Uterus (tissue), 4 donors: ENCODE measurements around the gene ENC1. TPM values are rescaled to one million over a fixed set of nuclear protein-coding genes. Genes with fewer than 3 reads are reported as not detected.

ENCODE experiments used
- DNase-seq, 2 donors: peaks; one replicate each; pipeline ENCODE4 v3.0.0-alpha.2; 2019 to 2020
- H3K27ac ChIP-seq, 2 donors: fragments of 200-600 bp; sonication (generic); 1 replicate in 1 of 2; 2 replicates in 1 of 2; pipeline ENCODE4 v1.5.1; 2016 to 2018
- H3K27me3 ChIP-seq, 2 donors: fragments of 200-600 bp; sonication (generic); one replicate each; pipeline ENCODE4 v1.5.1; 2018 to 2019; ENCODE audit warnings: control low read depth in 1 of 2
- H3K36me3 ChIP-seq, 2 donors: fragments of 200-600 bp; sonication (generic); one replicate each; pipeline ENCODE4 v1.5.1; 2019; ENCODE audit warnings: control low read depth in 1 of 2
- H3K4me1 ChIP-seq, 2 donors: fragments of 200-600 bp; sonication (generic); one replicate each; pipeline ENCODE4 v1.5.1; 2018 to 2019; ENCODE audit warnings: control low read depth in 1 of 2
- H3K4me3 ChIP-seq, 2 donors: fragments of 200-600 bp; sonication (generic); 1 replicate in 1 of 2; 2 replicates in 1 of 2; pipeline ENCODE4 v1.5.1; 2018 to 2019; ENCODE audit warnings: mild to moderate bottlenecking in 1 of 2
- H3K9me3 ChIP-seq, 2 donors: fragments of 200-600 bp; sonication (generic); one replicate each; pipeline ENCODE4 v1.5.1; 2019; ENCODE audit warnings: control low read depth in 1 of 2
- CTCF ChIP-seq, 4 experiments: fragments of 200-600 bp in 2 of 4; fragments of 450-650 bp in 2 of 4; sonication (generic) in 2 of 4; IDR thresholded peaks; one replicate each; pipeline ENCODE4 v1.5.1; 2016 to 2019; ENCODE audit warnings: antibody characterized with exemption in 4 of 4, mild to moderate bottlenecking in 2 of 4, moderate library complexity in 1 of 4
- POLR2A ChIP-seq, 2 donors: fragments of 450-650 bp; IDR thresholded peaks; one replicate each; pipeline ENCODE4 v1.6.1; 2016; ENCODE audit warnings: antibody characterized with exemption in 2 of 2, mild to moderate bottlenecking in 1 of 2, moderate library complexity in 1 of 2
- intact Hi-C: fragments of 100-400 bp; cut with DNase I; formaldehyde crosslinking; loops from one replicate; pipeline ENCODE4 v1.15.1; 2023; ENCODE audit warnings: low total_unique reads
- total RNA-seq, 4 donors: library from RNA; depleted of rRNA in 3 of 4; stranded (reverse); fragments of >200 nt in 3 of 4; gene quantifications; one replicate each; pipeline versions ENCODE4 v1.1.0 to v1.2.4, GENCODE V29; 2014 to 2023
- donor health status: DM: yes; HTN: yes; CAD: no.

The ENC1 gene
- total RNA-seq, 4 donors from 2014 or later = 0.59 to 75.0 (median 2.9) TPM

- Histone ChIP-seq H3K4me3 (no peak overlapping the region), H3K27ac (no peak overlapping the region), H3K4me1 (no peaks in the 10 kb centered on the region), H3K9me3 (no peaks in the 10 kb centered on the region), H3K36me3 (no peaks in the 10 kb centered on the region), H3K27me3 (no peaks in the 10 kb centered on the region)
- intact Hi-C loops = no loop called here
- no peak for DNase-seq
- no peak for TF ChIP-seq POLR2A (IDR thresholded peaks at IDR 0.05)
- TF ChIP-seq CTCF (IDR thresholded peaks at IDR 0.05) = no peak
Observed at GRCh38 chr5:74581988-74582365, 58.6 kb downstream of the ENC1 start.

GRCh38 chr5:74580729-74581109, 59.8 kb downstream of the ENC1 start:
- H3K9me3 ChIP-seq = no peaks in the 10 kb centered on the region
- H3K36me3 ChIP-seq = no peaks in the 10 kb centered on the region
- no peaks in the 10 kb centered on the region for H3K27me3 ChIP-seq
- H3K27ac ChIP-seq = no peak overlapping the region
- TF ChIP-seq CTCF (IDR thresholded peaks at IDR 0.05) (no peak), POLR2A (IDR thresholded peaks at IDR 0.05) (no peak)
- no peak overlapping the region for H3K4me3 ChIP-seq
- intact Hi-C loops = no loop called here
- H3K4me1 ChIP-seq = no peaks in the 10 kb centered on the region
- no peak for DNase-seq

GRCh38 chr5:74579215-74579614, 61.3 kb downstream of the ENC1 start:
- no peak for DNase-seq
- Histone ChIP-seq H3K4me3 (no peak overlapping the region), H3K4me1 (no peaks in the 10 kb centered on the region), H3K27me3 (no peaks in the 10 kb centered on the region), H3K36me3 (no peaks in the 10 kb centered on the region), H3K9me3 (no peaks in the 10 kb centered on the region), H3K27ac (no peak overlapping the region)
- intact Hi-C loops = no loop called here
- TF ChIP-seq POLR2A (IDR thresholded peaks at IDR 0.05) (no peak), CTCF (IDR thresholded peaks at IDR 0.05) (no peak)

DNA sequence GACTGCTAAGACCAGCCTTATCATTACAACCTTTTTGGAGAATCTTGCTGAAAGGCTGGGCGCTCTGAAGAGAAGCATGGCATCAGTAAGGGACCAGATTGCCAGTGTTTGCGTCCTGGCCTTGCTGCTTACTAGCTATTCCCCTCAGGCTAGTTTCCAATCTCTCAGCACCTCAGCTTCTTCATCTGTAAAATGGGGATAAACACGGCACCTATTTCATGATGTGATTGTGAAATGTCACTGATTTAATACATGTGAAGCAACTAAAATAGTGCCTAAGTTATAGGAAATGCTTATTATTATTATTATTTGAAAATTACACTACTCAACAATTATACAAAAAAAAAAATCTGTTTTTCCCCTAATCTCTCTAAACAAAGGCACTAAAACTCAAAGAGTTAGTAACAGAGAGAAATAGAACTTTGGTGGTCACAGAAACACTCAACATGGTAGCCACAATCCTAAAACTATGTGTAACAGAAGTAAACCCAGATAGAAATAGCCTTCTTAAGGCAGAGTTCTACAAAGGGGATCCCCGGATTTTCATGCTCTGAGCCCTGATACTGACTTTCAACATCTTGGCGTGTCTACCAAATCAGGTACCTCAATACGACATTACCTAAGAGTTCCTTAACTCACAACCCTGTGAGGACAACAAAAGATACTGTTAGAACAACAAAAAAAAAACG, 62.0 kb downstream of the ENC1 start:
- TF ChIP-seq CTCF (IDR thresholded peaks at IDR 0.05) (no peak), POLR2A (IDR thresholded peaks at IDR 0.05) (no peak)
- Histone ChIP-seq H3K27me3 (no peaks in the 10 kb centered on the region), H3K36me3 (no peaks in the 10 kb centered on the region), H3K4me3 (no peak overlapping the region), H3K4me1 (no peaks in the 10 kb centered on the region), H3K9me3 (no peaks in the 10 kb centered on the region), H3K27ac (no peak overlapping the region)
- intact Hi-C loops = no loop called here
- DNase-seq = no peak

Other genes starting within 250 kb of the ENC1 start
- gene HEXB, start 44.5 kb upstream of the ENC1 start, total RNA-seq = 100 to 1,000 TPM; 115 to 195 (median 146) TPM
- 10 to 100 TPM; 15.9 to 55.7 (median 26.6) TPM for gene GFM2, start 126.4 kb upstream of the ENC1 start, total RNA-seq
- gene NSA2, start 126.5 kb upstream of the ENC1 start, total RNA-seq = 100 to 1,000 TPM in 2 of 4 donors, 10 to 100 TPM in 2; 91.5 to 229 (median 112) TPM
- gene FAM169A, start 225.7 kb upstream of the ENC1 start, total RNA-seq = 10 to 100 TPM in 1 of 4 donors, 1 to 10 TPM in 1, under 1 TPM in 2; under 0.01 to 26.5 (median 3.5) TPM